H9 (cell line): ENCODE data around the gene CD72. TPM values are rescaled to one million over a fixed set of nuclear protein-coding genes. Genes with fewer than 3 reads are reported as not detected.
"Not testable (repeated sequence)": the region's sequence is repeated elsewhere in the genome, so short reads cannot be mapped to it uniquely, and the experiment has no call there.

ENCODE experiments used
- DNase-seq: peaks from one replicate; pipeline ENCODE4 v3.0.0-alpha.2; 2017
- H2AFZ ChIP-seq: one replicate; pipeline ENCODE4 v1.6.1; 2013; ENCODE audit warnings: mild to moderate bottlenecking, low read length, control low read depth, moderate library complexity
- H2AK5ac ChIP-seq: 2 replicates; pipeline ENCODE4 v1.6.1; 2013; ENCODE audit warnings: low read length, control low read depth, mixed read lengths; ENCODE audit not compliant: insufficient read length
- H2BK120ac ChIP-seq: one replicate; pipeline ENCODE4 v1.6.1; 2013; ENCODE audit warnings: low read depth, mild to moderate bottlenecking, low read length, control low read depth, inconsistent platforms; ENCODE audit not compliant: poor library complexity, severe bottlenecking
- H2BK12ac ChIP-seq: 2 replicates; pipeline ENCODE4 v1.6.1; 2013; ENCODE audit warnings: low read length, control low read depth, mixed read lengths, low read depth; ENCODE audit not compliant: insufficient read length
- H2BK15ac ChIP-seq: 2 replicates; pipeline ENCODE4 v1.6.1; 2013; ENCODE audit warnings: low read depth, low read length, control low read depth
- H2BK20ac ChIP-seq: one replicate; pipeline ENCODE4 v1.6.1; 2013; ENCODE audit warnings: low read depth, mild to moderate bottlenecking, low read length, control low read depth, inconsistent platforms; ENCODE audit not compliant: poor library complexity, severe bottlenecking
- H2BK5ac ChIP-seq: 2 replicates; pipeline ENCODE4 v1.6.1; 2013; ENCODE audit warnings: low read length, control low read depth, mixed read lengths; ENCODE audit not compliant: insufficient read length
- H3K14ac ChIP-seq: 2 replicates; pipeline ENCODE4 v1.6.1; 2013; ENCODE audit warnings: low read length, control low read depth; ENCODE audit not compliant: insufficient read depth
- H3K18ac ChIP-seq: 2 replicates; pipeline ENCODE4 v1.6.1; 2013; ENCODE audit warnings: low read depth, mild to moderate bottlenecking, mixed read lengths, low read length, control low read depth; ENCODE audit not compliant: insufficient read length
- H3K23ac ChIP-seq: 2 replicates; pipeline ENCODE4 v1.6.1; 2013; ENCODE audit warnings: low read length, control low read depth, mixed read lengths, low read depth; ENCODE audit not compliant: insufficient read length
- H3K23me2 ChIP-seq: 2 replicates; pipeline ENCODE4 v1.6.1; 2013; ENCODE audit warnings: low read depth, mild to moderate bottlenecking, mixed read lengths, low read length, control low read depth; ENCODE audit not compliant: insufficient read length, poor library complexity, severe bottlenecking
- H3K27ac ChIP-seq: 2 replicates; pipeline ENCODE4 v1.5.1; 2013; ENCODE audit warnings: low read length, control low read depth, mixed read lengths, low read depth; ENCODE audit not compliant: insufficient read length
- H3K27me3 ChIP-seq: 2 replicates; pipeline ENCODE4 v1.6.1; 2013; ENCODE audit warnings: low read length, control low read depth, inconsistent platforms; ENCODE audit not compliant: insufficient read depth
- H3K4ac ChIP-seq: 2 replicates; pipeline ENCODE4 v1.6.1; 2013; ENCODE audit warnings: low read depth, mild to moderate bottlenecking, control low read depth, inconsistent platforms, low read length, moderate library complexity
- H3K4me1 ChIP-seq: 2 replicates; pipeline ENCODE4 v1.6.1; 2013; ENCODE audit warnings: low read length, control low read depth, inconsistent platforms; ENCODE audit not compliant: insufficient read depth
- H3K4me2 ChIP-seq: 2 replicates; pipeline ENCODE4 v1.6.1; 2013; ENCODE audit warnings: low read length, control low read depth, mixed read lengths; ENCODE audit not compliant: insufficient read length, insufficient read depth
- H3K56ac ChIP-seq: 2 replicates; pipeline ENCODE4 v1.6.1; 2013; ENCODE audit warnings: low read depth, mild to moderate bottlenecking, mixed read lengths, low read length, control low read depth; ENCODE audit not compliant: insufficient read length
- H3K79me1 ChIP-seq: 2 replicates; pipeline ENCODE4 v1.6.1; 2013; ENCODE audit warnings: low read depth, mild to moderate bottlenecking, moderate library complexity, low read length, control low read depth, inconsistent platforms; ENCODE audit not compliant: insufficient read depth, poor library complexity, severe bottlenecking
- H3K79me2 ChIP-seq: 2 replicates; pipeline ENCODE4 v1.6.1; 2013; ENCODE audit warnings: low read length, control low read depth, inconsistent platforms; ENCODE audit not compliant: insufficient read depth
- H3K9ac ChIP-seq: 2 replicates; pipeline ENCODE4 v1.6.1; 2013; ENCODE audit warnings: low read length, control low read depth, mixed read lengths; ENCODE audit not compliant: insufficient read length; ENCODE audit errors: extremely low read depth
- H3K9me3 ChIP-seq: one replicate; pipeline ENCODE4 v1.6.1; 2013; ENCODE audit warnings: low read depth, low read length, inconsistent platforms; ENCODE audit not compliant: control insufficient read depth
- H3T11ph ChIP-seq: one replicate; pipeline ENCODE4 v1.6.1; 2013; ENCODE audit warnings: mild to moderate bottlenecking, low read length, control low read depth, inconsistent platforms
- H4K20me1 ChIP-seq: one replicate; pipeline ENCODE4 v1.6.1; 2013; ENCODE audit not compliant: control insufficient read depth, insufficient read length, insufficient read depth
- H4K5ac ChIP-seq: 2 replicates; pipeline ENCODE4 v1.6.1; 2013; ENCODE audit warnings: low read depth, mild to moderate bottlenecking, mixed read lengths, low read length, control low read depth; ENCODE audit not compliant: insufficient read length
- H4K8ac ChIP-seq: replicated peaks from 2 replicates; pipeline ENCODE4 v1.6.1; 2013; ENCODE audit warnings: low read length, control low read depth, mixed read lengths, low read depth; ENCODE audit not compliant: insufficient read length
- H4K91ac ChIP-seq: 2 replicates; pipeline ENCODE4 v1.6.1; 2013; ENCODE audit warnings: low read depth, mild to moderate bottlenecking, moderate library complexity, mixed read lengths, low read length, control low read depth; ENCODE audit not compliant: insufficient read length
- H3K27ac Mint-ChIP-seq, 3 experiments: 2 replicates in 2 of 3; 3 replicates in 1 of 3; pipeline ENCODE4 v1.8.0; 2020 to 2021; ENCODE audit warnings: mixed read lengths in 3 of 3, mild to moderate bottlenecking in 1 of 3, moderate library complexity in 1 of 3
- H3K27me3 Mint-ChIP-seq: 2 replicates; pipeline ENCODE4 v1.8.0; 2021; ENCODE audit warnings: low read depth, mild to moderate bottlenecking, moderate library complexity, mixed read lengths
- H3K36me3 Mint-ChIP-seq, 3 experiments: 2 replicates in 2 of 3; 3 replicates in 1 of 3; pipeline ENCODE4 v1.8.0; 2020 to 2021; ENCODE audit warnings: low read depth in 3 of 3, mixed read lengths in 3 of 3; ENCODE audit not compliant: insufficient read depth in 1 of 3
- H3K4me1 Mint-ChIP-seq, 2 experiments: 2 replicates each; pipeline ENCODE4 v1.8.0; 2020; ENCODE audit warnings: mixed read lengths in 2 of 2
- H3K4me3 Mint-ChIP-seq, 2 experiments: 2 replicates in 1 of 2; 3 replicates in 1 of 2; pipeline ENCODE4 v1.8.0; 2020 to 2021; ENCODE audit warnings: mild to moderate bottlenecking in 2 of 2, mixed read lengths in 2 of 2, moderate library complexity in 1 of 2
- H3K9me3 Mint-ChIP-seq, 2 experiments: 2 replicates in 1 of 2; 3 replicates in 1 of 2; pipeline ENCODE4 v1.8.0; 2020; ENCODE audit warnings: mild to moderate bottlenecking in 2 of 2, mixed read lengths in 2 of 2, moderate library complexity in 1 of 2
- WGBS: extraction: QIAGEN DNeasy Blood & Tissue Kit; methylation state at CpG from one replicate; pipeline ENCODE4 v1.1.7; 2013; ENCODE audit warnings: missing lambda C conversion rate, low lambda C conversion rate, mixed read lengths; ENCODE audit not compliant: insufficient read length; ENCODE audit errors: extremely low coverage; 5-methylcytosine and 5-hydroxymethylcytosine counted together
- total RNA-seq: library from RNA; stranded (reverse); gene quantifications from 2 replicates; pipeline ENCODE4 v1.2.1, GENCODE V29; 2021
- TF ChIP-seq, protein P1 (sequence below): fragments of 200-600 bp; sonication (generic); conservative IDR thresholded peaks from 3 replicates; pipeline ENCODE4 v1.8.0; 2021; ENCODE audit warnings: antibody characterized with exemption, mild to moderate bottlenecking

The CD72 gene
- total RNA-seq, 1 experiment from 2014 or later = 3.9 TPM

DNA sequence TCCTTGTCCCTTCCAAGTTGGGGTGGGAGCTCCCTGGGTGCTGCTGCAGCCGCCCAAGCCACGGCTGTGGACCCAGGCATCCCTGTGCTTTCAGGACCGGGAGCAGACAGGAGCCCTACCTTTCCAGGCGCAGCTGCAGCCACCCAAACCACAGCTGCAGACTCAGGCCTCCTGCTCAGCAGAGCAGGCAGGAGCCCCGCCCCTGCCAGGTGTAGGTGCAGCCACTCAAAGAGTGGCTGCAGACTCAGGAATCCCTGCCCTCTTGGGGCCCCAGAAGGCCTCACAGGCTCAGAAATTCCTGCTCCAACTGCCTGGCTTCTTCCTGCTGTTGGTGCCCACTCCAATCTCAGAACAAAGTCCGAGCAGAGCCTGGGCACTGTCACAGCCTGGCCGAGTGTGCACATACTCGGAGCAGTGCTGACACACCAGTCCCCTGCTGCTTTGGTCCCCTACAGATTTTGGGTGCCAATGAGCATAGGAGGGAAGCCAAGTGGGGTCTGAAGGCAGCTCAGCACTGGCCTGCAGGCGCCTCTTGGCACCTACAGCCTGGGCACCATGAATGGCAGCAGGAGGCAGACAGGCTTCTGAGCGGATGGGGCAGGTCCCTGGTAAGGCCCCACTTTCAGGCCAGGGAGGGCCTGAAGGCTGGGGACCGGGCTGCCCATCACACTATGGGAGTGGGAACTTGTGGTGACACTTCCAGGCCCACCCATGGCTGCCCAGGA, 19.2 kb downstream of the CD72 start:
- Histone ChIP-seq H3K9ac (no peak overlapping the region), H3K18ac (no peak overlapping the region), H3K4ac (no peak overlapping the region), H2BK5ac (no peak overlapping the region), H2BK120ac (no peak overlapping the region), H3K23ac (no peak overlapping the region), H2BK20ac (no peak overlapping the region), H4K91ac (no peak overlapping the region), H4K5ac (no peak overlapping the region), H2BK12ac (no peak overlapping the region), H4K20me1 (no peaks in the 10 kb centered on the region), H3K4me1 (no peaks in the 10 kb centered on the region; the same call in 1 of the 2 replicates), H3K23me2 (no peaks in the 10 kb centered on the region), H4K8ac (no peak overlapping the region), H2BK15ac (no peak overlapping the region), H3K4me2 (no peak overlapping the region), H3K9me3 (no peaks in the 10 kb centered on the region), H3K14ac (no peak overlapping the region), H3K56ac (no peak overlapping the region), H3K79me1 (no peaks in the 10 kb centered on the region), H3T11ph (no peak overlapping the region), H2AK5ac (no peak overlapping the region), H2AFZ (no peak overlapping the region), H3K27ac (no peak overlapping the region), H3K27me3 (no peaks in the 10 kb centered on the region), H3K79me2 (no peaks in the 10 kb centered on the region)
- peaks cover 3 to 5% of the 10 kb centered on the region in 2 experiments; a peak in 4 of 5 replicates for H3K9me3 Mint-ChIP-seq
- WGBS = no CpG with 5 or more reads among the region's 11 CpGs
- H3K27me3 Mint-ChIP-seq = peaks cover 3% of the 10 kb centered on the region
- peak; percentile 63 for DNase-seq
- H3K27ac Mint-ChIP-seq = 0 out of 7 replicates have a peak overlapping the region, but pooled peaks of 1 of the 3 experiments have one; percentile 44
- TF ChIP-seq, protein P1, sequence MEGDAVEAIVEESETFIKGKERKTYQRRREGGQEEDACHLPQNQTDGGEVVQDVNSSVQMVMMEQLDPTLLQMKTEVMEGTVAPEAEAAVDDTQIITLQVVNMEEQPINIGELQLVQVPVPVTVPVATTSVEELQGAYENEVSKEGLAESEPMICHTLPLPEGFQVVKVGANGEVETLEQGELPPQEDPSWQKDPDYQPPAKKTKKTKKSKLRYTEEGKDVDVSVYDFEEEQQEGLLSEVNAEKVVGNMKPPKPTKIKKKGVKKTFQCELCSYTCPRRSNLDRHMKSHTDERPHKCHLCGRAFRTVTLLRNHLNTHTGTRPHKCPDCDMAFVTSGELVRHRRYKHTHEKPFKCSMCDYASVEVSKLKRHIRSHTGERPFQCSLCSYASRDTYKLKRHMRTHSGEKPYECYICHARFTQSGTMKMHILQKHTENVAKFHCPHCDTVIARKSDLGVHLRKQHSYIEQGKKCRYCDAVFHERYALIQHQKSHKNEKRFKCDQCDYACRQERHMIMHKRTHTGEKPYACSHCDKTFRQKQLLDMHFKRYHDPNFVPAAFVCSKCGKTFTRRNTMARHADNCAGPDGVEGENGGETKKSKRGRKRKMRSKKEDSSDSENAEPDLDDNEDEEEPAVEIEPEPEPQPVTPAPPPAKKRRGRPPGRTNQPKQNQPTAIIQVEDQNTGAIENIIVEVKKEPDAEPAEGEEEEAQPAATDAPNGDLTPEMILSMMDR = no peak
- H3K4me3 Mint-ChIP-seq = no peak overlapping the region
- peaks cover 0 to 5% (median 3%) of the 10 kb centered on the region in 3 experiments; a peak in 4 of 7 replicates for H3K36me3 Mint-ChIP-seq
- peaks cover 14 to 22% of the 10 kb centered on the region in 2 experiments for H3K4me1 Mint-ChIP-seq

DNA sequence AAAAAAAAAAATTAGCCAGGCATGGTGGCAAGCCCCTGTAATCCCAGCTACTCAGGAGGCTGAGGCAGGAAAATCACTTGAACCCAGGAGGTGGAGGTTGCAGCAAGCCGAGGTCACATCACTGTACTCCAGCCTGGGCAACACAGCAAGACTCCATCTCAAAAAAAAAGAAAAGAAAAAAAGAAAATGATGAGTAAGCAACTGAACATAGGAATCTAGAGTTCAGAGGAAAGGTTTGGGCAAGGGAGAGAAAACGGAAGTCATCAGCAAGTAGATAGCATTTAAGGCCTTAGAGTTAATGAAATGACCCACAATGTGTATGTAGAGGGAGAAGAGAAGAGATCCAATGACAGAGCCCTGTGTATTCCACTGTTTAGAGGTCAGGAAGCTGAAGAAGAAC, 21.3 kb downstream of the CD72 start:
- not testable (repeated sequence) for H3K9ac ChIP-seq, H3K18ac ChIP-seq, H3K27me3 ChIP-seq, H2BK15ac ChIP-seq, H2AK5ac ChIP-seq, H2AFZ ChIP-seq, H4K91ac ChIP-seq, H4K5ac ChIP-seq, H4K20me1 ChIP-seq, H3K4me3 Mint-ChIP-seq, H3K9me3 ChIP-seq, H2BK5ac ChIP-seq, H3K27ac ChIP-seq, H2BK12ac ChIP-seq, DNase-seq, H3K27me3 Mint-ChIP-seq, H2BK20ac ChIP-seq, H3K4me1 ChIP-seq, H3K79me2 ChIP-seq, H3K4ac ChIP-seq, H3K23me2 ChIP-seq, H3K4me2 ChIP-seq, H3K56ac ChIP-seq, H4K8ac ChIP-seq, H2BK120ac ChIP-seq, H3K27ac Mint-ChIP-seq, H3K23ac ChIP-seq, H3K79me1 ChIP-seq, H3T11ph ChIP-seq, H3K14ac ChIP-seq
- WGBS = no CpG with 5 or more reads among the region's 2 CpGs
- Mint-ChIP-seq H3K36me3 (peaks cover 7 to 12% (median 8%) of the 10 kb centered on the region in 3 experiments), H3K9me3 (peaks cover 17 to 20% of the 10 kb centered on the region in 2 experiments), H3K4me1 (peaks cover 8 to 11% of the 10 kb centered on the region in 2 experiments)
